T-helper 1 cell treated with Interleukin-12 subunit alpha and Interleukin-12 subunit beta and Interleukin-4 antibody, amounts not matched to agents 30 μg/mL and 1 μg/mL, for 36 hours (primary cell): Measurements from ENCODE around the gene DHH.
"Not testable (repeated sequence)": the region's sequence is repeated elsewhere in the genome, so short reads cannot be mapped to it uniquely, and the experiment has no call there.

Experiments used
- H3K27ac Mint-ChIP-seq: one replicate; pipeline ENCODE4 v1.8.0; 2021; ENCODE audit warnings: mild to moderate bottlenecking, mixed read lengths
- H3K27me3 Mint-ChIP-seq: one replicate; pipeline ENCODE4 v1.8.0; 2021; ENCODE audit warnings: low read depth, mixed read lengths
- H3K36me3 Mint-ChIP-seq: one replicate; pipeline ENCODE4 v1.8.0; 2021; ENCODE audit warnings: low read depth, mixed read lengths
- H3K4me1 Mint-ChIP-seq: one replicate; pipeline ENCODE4 v1.8.0; 2021; ENCODE audit warnings: low read depth, mixed read lengths
- H3K4me3 Mint-ChIP-seq: one replicate; pipeline ENCODE4 v1.8.0; 2021; ENCODE audit warnings: mild to moderate bottlenecking, moderate library complexity, mixed read lengths
- H3K9me3 Mint-ChIP-seq: one replicate; pipeline ENCODE4 v1.8.0; 2021; ENCODE audit warnings: mixed read lengths

Gene DHH

DNA sequence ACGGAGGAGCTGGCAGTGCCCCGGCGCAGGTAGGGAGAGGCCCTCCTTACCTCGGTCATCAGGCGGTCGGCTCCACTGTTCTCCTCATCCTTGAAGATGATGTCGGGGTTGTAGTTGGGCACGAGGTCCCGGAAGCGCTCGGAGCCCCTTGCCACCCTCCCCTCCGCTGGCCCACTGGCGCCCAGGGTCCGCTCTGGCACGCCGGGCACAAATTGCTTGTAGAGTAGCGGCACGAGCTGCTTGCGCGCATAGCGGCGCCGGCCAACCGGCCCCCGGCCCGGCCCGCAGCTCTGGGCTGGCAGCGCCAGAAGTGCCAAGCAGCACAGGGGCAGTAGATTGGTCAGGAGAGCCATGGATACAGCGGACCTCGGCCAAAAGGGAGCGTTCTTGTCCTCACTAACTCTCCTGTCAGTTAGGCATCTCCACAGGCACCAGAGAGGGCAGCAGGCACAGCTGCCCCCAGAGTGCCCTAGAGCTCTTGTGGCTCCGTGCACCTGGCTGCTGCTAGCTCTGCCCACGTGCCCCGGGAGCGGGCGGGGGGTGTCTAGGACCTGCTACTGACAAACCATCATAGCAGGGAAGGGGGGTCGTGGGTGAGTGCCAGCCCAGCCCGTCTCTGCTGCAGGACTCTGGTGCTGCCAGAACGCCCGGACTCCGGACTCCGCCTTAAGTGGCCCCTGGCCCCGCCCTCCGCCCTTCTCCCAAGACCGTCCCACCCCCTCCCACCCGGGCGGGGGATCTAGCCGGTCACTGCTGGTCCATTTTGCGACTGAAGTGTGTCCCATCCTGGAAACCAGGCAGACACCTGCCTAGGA is at the start of gene DHH:
DHH (minus strand) TSS at position 642 of the 815 bp plus-strand sequence; CDS start at position 353, 289 bp downstream.
- peaks cover 55% of the 10 kb centered on the region for H3K27me3 Mint-ChIP-seq
- no peaks in the 10 kb centered on the region for H3K9me3 Mint-ChIP-seq
- H3K4me3 Mint-ChIP-seq: peak within 1 kb of the TSS; percentile 32
- H3K36me3 Mint-ChIP-seq: peaks cover 22% of the 10 kb centered on the region
- no peak within 1 kb of the TSS for H3K27ac Mint-ChIP-seq
- H3K4me1 Mint-ChIP-seq: peaks cover 31% of the 10 kb centered on the region

DNA sequence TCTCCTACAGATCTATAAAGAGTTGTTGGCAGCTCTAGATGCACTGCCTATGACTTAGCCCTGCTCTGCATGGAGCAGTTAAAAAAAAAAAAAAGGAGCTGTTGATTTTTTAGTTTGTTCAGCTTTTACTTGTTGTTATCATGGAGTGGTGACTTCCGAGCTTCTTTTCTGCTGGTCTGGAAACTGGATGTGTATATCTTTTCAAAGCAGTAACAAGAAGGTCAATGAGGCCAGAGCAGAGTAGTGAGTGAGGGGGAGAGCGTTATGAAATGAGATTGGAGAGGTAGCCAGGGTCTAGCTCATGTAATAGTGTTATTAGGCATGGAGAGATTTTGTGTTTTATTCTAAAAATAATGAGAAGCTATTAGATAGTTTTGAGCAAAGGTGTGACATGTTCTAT is 49.8 kb upstream of the DHH start:
- Mint-ChIP-seq H3K4me1 (peaks cover 4% of the 10 kb centered on the region), H3K4me3 (no peak overlapping the region), H3K36me3 (no peaks in the 10 kb centered on the region), H3K27ac (no peak overlapping the region), H3K9me3 (no peaks in the 10 kb centered on the region), H3K27me3 (no peaks in the 10 kb centered on the region)

- H3K36me3 Mint-ChIP-seq: no peaks in the 10 kb centered on the region
- no peak overlapping the region for H3K27ac Mint-ChIP-seq
- H3K9me3 Mint-ChIP-seq: no peaks in the 10 kb centered on the region
- no peaks in the 10 kb centered on the region for H3K27me3 Mint-ChIP-seq
- peaks cover 2% of the 10 kb centered on the region for H3K4me1 Mint-ChIP-seq
- H3K4me3 Mint-ChIP-seq: no peak overlapping the region
Measured at GRCh38 chr12:49138999-49139398, 44.4 kb upstream of the DHH start.

DNA sequence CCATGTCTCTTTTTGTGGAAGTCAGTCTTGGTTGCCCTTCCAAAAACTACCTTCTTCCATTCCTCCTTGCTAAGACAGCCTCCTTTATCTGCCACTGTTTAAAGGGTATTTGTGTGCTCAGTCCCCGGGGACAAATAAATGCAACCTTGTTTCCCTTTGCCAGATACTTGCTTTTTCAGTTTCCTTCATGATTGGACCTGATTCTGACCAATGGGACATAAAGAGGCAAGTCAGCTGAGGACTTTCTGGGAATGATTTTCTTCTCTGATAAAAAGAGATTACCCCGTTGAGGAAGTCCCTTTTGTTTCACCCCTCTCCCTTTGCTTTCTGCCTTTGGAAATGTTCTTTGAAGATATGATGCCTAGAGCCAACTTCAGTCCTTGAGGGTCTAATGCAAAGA is 44.0 kb upstream of the DHH start:
- Mint-ChIP-seq H3K9me3 (no peaks in the 10 kb centered on the region), H3K27ac (no peak overlapping the region), H3K36me3 (no peaks in the 10 kb centered on the region), H3K4me3 (no peak overlapping the region), H3K27me3 (no peaks in the 10 kb centered on the region), H3K4me1 (peaks cover 5% of the 10 kb centered on the region)

GRCh38 chr12:49137476-49137875 is 42.9 kb upstream of the DHH start:
- Mint-ChIP-seq H3K27me3 (no peaks in the 10 kb centered on the region), H3K27ac (no peak overlapping the region), H3K4me3 (no peak overlapping the region), H3K9me3 (no peaks in the 10 kb centered on the region), H3K36me3 (no peaks in the 10 kb centered on the region), H3K4me1 (peaks cover 15% of the 10 kb centered on the region)

DNA sequence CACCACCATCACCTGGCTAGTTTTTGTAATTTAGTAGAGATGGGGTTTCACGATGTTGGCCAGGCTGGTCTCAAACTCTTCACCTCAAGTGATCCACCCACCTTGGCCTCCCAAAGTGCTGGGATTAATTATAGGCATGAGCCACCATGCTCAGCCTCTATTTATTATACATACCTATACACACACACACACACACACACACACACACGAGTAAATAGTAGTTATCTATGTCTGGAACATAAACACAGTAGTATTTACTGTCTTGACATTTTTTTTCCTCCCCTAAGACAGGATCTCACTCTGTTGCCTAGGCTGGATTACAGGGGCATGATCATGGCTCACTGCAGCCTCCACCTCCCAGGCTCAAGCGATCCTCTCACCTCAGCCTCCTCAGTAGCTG is 42.4 kb upstream of the DHH start:
- H3K27me3 Mint-ChIP-seq, H3K9me3 Mint-ChIP-seq, H3K4me3 Mint-ChIP-seq, H3K36me3 Mint-ChIP-seq, H3K27ac Mint-ChIP-seq: not testable (repeated sequence)
- peaks cover 20% of the 10 kb centered on the region for H3K4me1 Mint-ChIP-seq

DNA sequence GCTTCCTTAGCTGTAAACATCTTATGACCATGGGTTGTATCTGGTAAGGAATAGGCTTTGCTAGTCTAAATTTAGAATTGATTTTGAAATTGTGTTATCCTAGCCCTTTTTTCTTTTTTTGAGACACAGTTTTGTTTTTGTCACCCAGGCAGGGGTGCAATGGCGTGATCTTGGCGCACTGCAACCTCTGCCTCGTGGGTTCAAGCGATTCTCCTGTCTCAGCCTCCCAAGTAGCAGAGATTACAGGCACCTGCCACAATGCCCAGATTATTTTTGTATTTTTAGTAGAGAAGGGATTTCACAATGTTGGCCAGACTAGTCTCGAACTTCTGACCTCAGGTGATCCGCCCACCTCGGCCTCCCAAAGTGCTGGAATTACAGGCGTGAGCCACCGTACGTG is 39.0 kb upstream of the DHH start:
- no peak overlapping the region for H3K4me3 Mint-ChIP-seq
- H3K36me3 Mint-ChIP-seq: peaks cover 26% of the 10 kb centered on the region
- no peaks in the 10 kb centered on the region for H3K27me3 Mint-ChIP-seq
- no peaks in the 10 kb centered on the region for H3K9me3 Mint-ChIP-seq
- H3K27ac Mint-ChIP-seq: peak overlapping the region; percentile 15
- H3K4me1 Mint-ChIP-seq: peaks cover 32% of the 10 kb centered on the region

DNA sequence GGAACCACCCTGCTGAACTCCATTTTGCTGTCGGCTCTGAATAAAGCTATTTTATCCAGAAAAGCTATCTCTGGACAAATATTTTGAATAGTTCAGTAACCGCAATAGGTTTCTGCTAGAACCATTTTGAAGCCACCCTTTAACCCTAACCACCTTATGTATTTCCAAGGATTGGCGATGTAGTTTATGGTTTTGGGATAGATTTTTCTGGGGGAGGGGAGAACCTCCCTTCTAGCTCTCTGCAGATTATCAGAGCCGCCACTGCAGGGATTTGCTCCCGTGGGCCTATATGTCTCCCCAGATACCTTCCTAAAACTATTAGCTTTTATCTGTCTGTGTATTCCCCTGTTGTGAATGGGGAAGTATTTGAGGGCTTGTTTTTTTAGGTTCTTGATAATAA is 38.4 kb upstream of the DHH start:
- Mint-ChIP-seq H3K36me3 (peaks cover 31% of the 10 kb centered on the region), H3K27me3 (no peaks in the 10 kb centered on the region), H3K9me3 (no peaks in the 10 kb centered on the region), H3K4me3 (no peak overlapping the region), H3K27ac (no peak overlapping the region), H3K4me1 (peaks cover 33% of the 10 kb centered on the region)

DNA sequence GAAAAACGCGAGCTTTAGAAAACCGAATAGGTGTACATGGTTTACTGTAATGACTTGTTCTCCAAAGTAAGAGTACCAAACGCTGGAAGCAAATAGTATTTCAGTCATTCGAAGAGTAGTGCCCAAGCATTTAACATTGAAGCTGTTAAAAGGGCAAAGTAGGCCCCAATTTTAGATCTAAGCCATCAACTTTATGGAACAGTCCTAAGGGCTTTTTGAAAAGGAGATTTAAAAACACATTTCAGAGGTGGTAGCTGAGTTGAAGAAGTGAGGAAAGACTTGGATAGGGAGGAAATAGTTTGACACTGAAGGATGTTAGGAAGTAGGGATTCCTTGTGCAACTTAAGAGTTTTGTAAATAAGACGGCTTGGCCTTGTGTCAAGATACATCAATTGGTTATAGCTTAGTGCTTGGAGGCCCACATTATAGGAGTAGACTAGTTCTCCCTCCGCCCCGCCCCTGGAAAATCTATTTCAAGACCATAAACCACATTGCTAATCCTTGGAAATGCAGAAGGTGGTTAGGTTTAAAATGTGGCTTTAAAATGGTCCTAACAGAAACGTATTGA is 37.4 kb upstream of the DHH start:
- H3K36me3 Mint-ChIP-seq: peaks cover 41% of the 10 kb centered on the region
- H3K27me3 Mint-ChIP-seq: no peaks in the 10 kb centered on the region
- peak overlapping the region; percentile 91 for H3K27ac Mint-ChIP-seq
- H3K4me1 Mint-ChIP-seq: peaks cover 40% of the 10 kb centered on the region
- no peaks in the 10 kb centered on the region for H3K9me3 Mint-ChIP-seq
- H3K4me3 Mint-ChIP-seq: peak overlapping the region; percentile 89

- Mint-ChIP-seq H3K4me1 (peaks cover 42% of the 10 kb centered on the region), H3K27me3 (no peaks in the 10 kb centered on the region), H3K4me3 (peak within 1 kb of the TSS; percentile 96), H3K27ac (peak within 1 kb of the TSS; percentile 98), H3K36me3 (peaks cover 43% of the 10 kb centered on the region), H3K9me3 (no peaks in the 10 kb centered on the region)
Measured at GRCh38 chr12:49131051-49131893, 36.7 kb upstream of the DHH start, which contains the start of gene TUBA1B. TSS of gene TUBA1B (minus strand) at chr12:49131395. CDS start at chr12:49131300, 95 bp downstream.

DNA sequence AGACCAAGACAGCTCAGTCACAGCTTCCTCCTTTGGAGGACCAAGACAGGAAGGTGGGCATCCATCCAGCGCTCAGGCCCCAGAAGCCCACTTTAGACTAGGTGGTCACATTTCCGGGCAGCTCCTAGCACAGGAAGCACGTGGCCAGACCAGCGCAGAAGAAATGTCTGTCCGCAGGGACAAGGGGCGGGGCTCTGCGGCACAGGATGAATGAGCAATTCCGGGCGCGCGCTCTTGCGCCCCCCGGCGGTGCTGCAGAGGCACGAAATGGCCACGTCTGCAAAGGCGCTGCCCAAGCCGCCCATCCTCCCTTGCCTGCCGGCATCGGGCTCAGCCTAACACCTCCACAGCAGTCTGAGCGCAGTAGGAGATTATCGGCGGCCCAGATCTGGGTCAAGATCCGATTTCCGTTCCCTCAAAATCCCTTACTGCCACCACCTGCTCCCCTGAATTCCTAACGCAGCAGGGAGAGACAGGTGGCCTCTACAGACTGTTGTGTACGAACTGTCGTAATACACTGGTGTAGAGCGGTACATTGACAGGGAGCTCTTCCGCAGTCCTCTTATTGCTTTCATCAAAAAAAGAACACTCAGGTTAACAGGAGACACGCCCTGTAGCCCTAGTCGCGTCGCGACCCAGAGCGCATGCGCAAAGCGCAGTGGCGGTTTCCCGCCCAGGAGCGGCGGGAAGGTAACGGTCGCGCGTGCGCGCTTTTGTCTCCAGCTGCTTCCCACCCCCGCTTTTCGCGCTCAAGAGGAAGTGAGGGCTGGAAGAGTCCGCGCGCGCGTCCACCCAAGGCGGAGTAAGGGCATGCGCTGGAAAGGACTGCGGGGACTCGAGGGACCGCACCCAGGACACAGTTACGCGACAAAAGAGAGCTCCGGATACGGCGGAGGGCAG is 35.8 kb upstream of the DHH start:
- no peaks in the 10 kb centered on the region for H3K9me3 Mint-ChIP-seq
- peak overlapping the region; percentile 98 for H3K27ac Mint-ChIP-seq
- peak overlapping the region; percentile 96 for H3K4me3 Mint-ChIP-seq
- H3K27me3 Mint-ChIP-seq: no peaks in the 10 kb centered on the region
- peaks cover 44% of the 10 kb centered on the region for H3K36me3 Mint-ChIP-seq
- peaks cover 42% of the 10 kb centered on the region for H3K4me1 Mint-ChIP-seq

DNA sequence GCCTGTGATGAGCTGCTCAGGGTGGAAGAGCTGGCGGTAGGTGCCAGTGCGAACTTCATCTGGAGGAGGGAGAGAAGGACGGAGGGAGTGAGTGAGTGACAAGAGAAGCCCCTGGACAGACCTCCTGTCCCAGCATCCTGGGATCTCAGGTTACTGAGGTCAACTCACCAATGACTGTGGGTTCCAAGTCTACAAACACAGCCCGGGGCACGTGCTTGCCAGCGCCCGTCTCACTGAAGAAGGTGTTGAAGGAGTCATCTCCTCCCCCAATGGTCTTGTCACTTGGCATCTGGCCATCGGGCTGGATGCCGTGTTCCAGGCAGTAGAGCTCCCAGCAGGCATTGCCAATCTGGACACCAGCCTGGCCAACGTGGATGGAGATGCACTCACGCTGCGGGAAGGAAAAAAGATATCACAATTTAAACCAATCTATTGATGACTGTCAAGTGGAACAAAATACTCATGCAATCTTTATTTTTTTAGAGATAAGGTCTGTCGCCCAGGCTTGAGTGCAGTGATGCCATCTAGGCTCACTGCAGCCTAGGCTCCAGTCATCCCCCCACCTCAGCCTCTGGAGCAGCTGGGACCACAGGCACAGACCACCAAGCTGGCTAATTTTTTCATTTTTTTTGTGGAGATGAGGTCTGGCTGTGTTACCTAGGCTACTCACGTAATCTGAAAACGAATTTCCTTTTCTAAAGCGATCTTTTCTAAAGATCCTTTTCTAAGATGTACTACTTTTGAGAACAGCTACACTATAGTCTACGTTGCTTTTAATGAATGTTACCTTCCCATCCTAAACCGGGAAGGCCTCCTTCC is 34.9 kb upstream of the DHH start:
- H3K4me1 Mint-ChIP-seq: peaks cover 42% of the 10 kb centered on the region

DNA sequence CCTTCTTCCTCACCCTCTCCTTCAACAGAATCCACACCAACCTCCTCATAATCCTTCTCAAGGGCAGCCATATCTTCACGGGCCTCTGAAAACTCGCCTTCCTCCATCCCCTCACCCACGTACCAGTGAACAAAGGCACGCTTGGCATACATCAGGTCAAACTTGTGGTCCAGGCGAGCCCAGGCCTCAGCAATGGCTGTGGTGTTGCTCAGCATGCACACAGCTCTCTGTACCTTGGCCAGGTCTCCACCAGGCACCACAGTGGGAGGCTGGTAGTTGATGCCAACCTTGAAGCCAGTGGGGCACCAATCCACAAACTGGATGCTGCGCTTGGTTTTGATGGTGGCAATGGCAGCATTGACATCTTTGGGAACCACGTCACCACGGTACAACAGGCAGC is 33.4 kb upstream of the DHH start:
- H3K9me3 Mint-ChIP-seq, H3K27me3 Mint-ChIP-seq, H3K4me3 Mint-ChIP-seq: not testable (repeated sequence)
- Mint-ChIP-seq H3K36me3 (peaks cover 44% of the 10 kb centered on the region), H3K27ac (peak overlapping the region; percentile 36), H3K4me1 (peaks cover 33% of the 10 kb centered on the region)

More for the DNA sequence above, 34.9 kb upstream of the DHH start:
- H3K4me3 Mint-ChIP-seq: peak overlapping the region; percentile 96
- H3K27ac Mint-ChIP-seq: peak overlapping the region; percentile 98
- H3K27me3 Mint-ChIP-seq: no peaks in the 10 kb centered on the region
- H3K36me3 Mint-ChIP-seq: peaks cover 44% of the 10 kb centered on the region
- H3K9me3 Mint-ChIP-seq: no peaks in the 10 kb centered on the region
